GM21619 (cell line): Measurements from ENCODE around the gene RBFOX2.
"Not testable (repeated sequence)": the region's sequence is repeated elsewhere in the genome, so short reads cannot be mapped to it uniquely, and the experiment has no call there.

ENCODE experiments used
- ATAC-seq: cut with Tn5 transposase; IDR thresholded peaks from one replicate; pipeline ENCODE4 v1.9.1; 2021; ENCODE audit not compliant: unreplicated experiment

RBFOX2 gene

DNA sequence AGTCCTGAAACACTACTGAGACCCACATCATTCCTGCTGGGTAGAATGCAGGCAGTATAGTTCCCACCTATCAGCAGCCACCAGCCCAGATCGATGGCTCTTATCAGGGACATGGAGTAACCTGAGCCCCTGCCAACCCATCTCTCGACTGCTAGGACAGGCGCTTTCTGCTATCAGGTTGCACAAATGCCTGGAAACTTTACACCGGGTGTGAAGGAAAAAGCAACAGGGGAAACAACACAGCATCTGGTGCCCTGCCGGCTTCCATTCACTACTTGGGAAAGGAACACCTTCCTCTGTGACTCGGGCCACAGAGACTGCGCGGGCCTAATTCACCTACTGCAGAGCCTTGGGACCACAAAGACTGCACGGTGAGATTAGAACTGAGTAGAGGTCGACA, 18.5 kb downstream of the RBFOX2 start:
- ATAC-seq = no peak

DNA sequence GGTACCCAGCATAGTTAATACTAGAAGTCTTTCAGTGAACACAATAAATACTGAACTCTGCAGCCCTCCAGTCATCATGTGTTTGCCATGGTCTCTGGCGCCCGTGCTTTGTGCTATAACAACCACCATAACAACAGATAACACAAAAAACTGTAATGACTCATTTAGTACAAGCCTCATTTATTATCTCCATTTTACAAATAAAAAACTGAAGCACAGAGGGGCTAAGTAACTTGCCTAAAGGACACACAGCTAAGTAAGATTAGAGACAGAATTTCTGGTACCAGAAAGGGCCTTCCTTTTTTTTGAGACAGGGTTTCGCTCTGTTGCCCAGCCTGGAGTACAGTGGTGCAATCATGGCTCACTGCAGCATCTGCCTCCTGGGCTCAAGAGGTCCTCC, 19.5 kb downstream of the RBFOX2 start:
- no peak for ATAC-seq

DNA sequence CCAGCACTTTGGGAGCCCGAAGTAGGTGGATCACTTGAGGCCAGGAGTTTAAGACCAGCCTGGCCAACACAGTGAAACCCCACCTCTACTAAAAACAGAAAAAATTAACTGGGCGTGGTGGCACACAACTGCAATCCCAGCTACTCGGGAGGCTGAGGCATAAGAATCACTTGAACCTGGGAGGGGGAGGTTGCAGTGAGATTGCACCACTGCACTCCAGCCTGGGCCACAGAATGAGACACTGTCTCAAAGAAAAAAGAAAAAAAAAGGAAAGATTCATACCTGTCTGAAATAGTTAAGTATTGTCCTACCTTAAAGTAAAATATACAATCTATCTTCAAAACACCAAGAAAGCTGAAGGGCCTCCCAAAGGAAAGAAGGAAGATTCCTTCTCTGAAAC, 20.1 kb downstream of the RBFOX2 start:
- no peak for ATAC-seq

DNA sequence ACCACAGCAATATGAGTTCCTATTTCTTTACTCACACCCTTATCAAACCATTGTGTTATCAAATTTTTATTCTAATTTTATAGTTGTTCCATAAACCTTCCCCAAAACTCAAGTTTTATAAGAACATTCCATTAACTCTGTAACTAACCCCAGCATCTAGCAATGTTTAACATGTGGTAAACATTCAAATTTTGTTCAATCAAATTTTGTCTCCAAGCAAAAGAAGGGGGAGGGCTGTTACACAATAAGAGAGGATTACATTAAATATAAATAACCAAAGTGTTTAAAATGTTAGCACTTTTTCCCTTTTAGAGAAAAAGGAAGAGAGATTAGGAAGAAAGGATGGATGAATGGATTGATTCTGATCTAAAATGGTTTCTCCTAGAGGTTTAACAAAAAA, 20.5 kb downstream of the RBFOX2 start:
- no peak for ATAC-seq

DNA sequence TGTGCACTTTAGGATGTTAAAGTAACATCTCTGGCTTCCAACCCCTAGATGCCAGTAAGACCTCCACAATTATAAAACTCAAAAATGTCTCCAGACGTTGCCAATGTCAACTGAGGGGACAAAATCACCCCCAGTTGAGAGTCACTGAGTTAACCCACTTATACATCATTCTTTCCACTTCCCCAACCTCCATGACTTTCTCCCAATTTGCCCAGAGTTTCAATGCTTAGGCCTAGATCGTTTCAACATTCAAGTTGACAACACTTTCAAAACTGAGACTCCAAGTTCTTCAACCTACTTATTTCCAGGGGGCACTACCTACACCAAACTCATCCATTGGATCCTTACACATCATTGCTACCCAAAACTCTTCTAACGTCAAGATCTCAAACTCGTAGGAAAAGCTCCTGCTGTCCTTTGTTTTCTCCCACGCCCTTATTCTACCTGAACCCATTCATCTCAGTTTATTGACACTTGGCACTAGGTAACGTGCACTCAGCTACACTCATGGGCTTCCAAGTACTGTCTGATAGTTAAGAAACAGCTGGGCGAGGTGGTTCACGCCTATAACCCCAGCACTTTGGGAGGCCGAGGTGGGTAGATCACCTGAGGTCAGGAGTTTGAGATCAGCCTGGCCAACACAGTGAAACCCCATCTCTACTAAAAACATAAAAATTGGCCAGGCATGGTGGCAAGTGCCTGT, 24.5 kb downstream of the RBFOX2 start:
- ATAC-seq = no peak

DNA sequence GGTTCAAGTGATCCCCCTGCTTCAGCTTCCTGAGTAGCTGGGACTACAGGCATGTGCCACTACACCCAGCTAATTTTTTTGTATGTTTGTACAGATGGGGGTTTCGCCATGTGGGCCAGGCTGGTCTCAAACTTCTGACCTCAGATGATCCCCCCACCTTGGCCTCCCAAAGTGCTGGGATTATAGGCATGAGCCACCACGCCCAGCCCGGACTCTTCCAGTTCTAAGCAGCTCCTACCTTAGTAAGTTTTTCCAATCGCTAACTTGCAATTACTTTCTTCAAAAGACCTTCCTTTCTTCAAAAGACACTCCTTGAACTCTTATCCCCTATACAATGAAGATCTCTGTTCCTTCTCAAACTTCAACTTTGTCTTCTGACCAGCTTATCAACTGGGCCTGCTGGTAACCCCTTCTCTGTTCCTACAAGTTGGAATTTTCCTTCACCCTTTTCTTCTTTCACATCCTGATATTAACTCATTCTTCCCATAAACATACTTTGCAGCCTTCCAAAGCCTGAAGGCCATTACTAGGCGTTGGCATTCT, 25.8 kb downstream of the RBFOX2 start:
- no peak for ATAC-seq

DNA sequence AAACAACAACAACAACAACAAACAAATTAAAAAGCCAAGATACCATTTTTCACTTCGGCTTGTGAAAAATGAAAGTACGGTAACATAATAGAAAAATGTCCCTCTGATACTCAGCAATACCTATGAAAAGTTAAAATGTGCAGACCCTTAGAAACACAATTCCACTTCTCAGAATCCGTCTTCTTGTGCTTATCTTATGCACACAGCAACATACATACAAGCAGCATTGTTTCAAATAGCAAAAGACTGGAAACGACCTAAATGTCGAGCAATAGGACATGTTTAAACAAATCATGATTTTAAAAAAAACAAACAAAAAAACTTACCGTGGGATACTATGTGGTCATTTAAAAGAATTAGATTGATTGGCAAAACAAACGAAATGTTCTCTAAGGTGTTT, 26.5 kb downstream of the RBFOX2 start:
- ATAC-seq = no peak

DNA sequence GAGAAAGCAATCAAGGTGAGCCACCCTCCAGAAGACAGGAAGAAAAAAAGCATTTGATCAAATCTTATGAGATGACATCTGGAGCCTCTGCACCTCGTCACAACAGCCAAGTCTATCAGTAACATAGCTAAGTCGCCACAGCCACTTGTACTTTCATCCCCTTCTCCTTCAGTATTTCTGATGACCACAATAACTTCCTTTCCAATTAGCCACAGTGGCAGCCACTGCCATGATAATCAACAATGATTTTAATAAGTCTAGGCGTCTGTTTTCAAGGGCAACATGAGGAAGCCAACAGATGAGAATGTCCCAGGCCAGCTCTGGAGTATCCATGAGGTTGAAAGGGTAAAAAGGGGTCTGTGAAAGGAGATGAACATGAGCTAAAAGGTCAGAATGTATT, 29.9 kb downstream of the RBFOX2 start:
- no peak for ATAC-seq

DNA sequence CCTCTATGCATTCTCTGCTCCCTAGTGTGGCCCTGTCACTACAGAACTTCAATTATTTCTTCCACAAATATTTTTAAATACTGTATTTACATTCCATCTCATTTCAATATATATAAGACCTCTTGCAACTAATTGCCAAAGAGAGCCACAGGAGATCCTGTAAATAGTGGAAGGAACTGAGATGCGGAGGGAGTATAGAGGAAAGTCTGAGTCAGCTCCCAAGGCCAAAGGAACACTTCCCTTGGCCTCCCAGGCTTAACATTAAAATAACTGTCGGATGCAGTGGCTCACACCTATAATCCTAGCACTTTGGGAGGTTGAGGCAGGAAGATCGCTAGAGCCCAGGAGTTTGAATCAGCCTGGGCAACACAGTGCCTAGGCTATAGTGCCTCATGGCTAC, 31.2 kb downstream of the RBFOX2 start:
- ATAC-seq = no peak

DNA sequence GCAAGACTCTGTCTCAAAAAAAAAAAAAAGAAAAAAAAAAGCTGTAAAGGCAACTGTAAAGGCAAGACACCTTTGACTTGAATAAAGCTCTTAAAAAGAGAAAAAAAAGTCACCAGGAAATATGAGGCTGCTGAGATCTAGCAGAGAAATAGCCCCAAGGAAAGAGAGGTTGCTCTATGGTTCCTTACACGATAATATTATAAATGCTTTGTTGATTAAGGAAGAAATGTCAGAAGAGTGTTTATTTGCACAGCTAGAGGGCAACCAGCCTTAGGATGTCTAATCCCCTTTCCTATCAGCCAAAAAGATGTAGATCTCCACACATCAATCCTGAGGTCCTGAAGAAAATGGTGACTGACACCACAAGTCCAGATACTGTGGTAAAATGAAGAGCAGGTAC, 32.0 kb downstream of the RBFOX2 start:
- no peak for ATAC-seq

DNA sequence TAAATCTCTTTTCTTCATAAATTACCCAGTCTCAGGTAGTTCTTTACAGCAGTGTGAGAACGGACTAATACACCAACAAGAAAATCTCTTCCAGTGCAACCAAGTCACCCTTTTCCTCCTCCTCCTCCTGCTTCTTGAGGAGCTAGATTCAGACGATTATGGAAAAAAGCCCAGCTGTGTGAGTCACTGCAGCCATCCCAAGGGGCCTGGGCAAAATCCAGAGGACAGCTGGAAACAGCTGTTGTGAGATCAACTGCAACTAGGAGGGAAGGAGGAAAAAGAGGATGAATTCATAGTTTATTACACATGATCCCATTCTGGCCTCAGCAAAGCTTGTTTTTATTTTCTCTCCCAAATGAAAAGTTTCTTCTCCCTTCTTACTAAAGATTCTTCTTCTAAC, 32.9 kb downstream of the RBFOX2 start:
- ATAC-seq = no peak

DNA sequence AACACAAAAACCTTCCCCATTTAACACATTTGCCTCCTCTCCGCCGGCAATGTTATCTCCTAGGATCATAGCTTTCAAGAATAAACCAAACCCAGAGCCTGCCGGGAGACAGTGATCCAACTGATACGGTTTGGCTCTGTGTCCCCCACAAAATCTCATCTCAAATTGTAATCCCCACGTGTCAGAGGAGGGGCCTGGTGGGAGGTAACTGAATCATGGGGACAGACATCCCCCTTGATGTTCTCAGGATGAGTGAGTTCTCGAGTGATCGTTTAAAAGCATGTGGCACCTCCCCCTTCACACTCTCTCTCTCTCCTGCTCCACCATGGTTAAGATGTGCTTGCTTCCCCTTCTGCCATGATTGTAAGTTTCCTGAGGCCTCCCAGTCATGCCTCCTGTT, 33.3 kb downstream of the RBFOX2 start:
- no peak for ATAC-seq

DNA sequence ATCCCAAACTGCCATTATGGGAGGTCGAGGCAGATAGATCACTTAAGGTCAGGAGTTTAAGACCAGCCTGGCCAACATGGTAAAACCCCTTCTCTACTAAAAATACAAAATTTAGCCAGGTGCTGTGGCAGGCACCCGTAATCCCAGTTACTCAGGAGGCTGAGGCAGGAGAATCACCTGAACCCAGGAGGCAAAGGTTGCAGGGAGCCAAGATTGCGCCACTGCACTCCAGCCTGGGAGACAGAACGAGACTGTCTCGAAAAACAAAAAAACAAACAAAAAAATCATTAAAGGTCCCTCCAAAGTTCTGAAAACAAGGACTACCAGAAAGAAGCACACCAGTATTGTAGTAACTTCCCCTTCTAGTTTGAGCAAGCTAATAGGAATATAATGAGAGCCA, 34.9 kb downstream of the RBFOX2 start:
- ATAC-seq = not testable (repeated sequence)

DNA sequence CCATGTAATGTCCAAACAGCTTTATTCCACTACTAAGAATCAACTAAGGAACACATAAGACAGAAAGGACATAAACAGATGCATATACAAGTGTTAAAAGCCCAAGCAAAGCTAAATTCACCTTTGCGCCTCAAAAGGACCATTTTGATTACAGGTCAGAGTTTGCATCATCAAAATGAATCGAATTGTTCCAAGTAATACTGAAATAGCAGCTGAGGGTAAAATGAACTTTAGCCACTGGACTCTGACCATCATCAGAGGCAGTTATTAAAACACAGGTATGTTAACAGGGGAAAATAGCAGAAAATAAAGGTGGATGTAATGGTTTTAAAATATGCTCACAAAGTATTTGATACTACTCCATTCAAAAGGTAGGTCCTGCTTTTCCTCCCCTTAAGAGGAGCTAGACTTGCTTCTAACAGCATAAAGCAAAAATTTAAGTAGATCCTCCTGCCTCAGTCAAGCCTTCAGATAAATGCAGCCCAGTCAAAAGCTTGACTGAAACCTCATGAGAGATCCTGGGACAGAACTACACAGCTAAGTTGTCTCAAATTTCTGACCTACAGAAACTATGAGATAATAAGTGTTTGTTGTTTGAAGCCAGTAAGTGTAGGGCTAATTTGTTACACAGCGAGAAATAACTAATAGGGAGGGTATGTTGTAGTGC, 35.4 kb downstream of the RBFOX2 start:
- no peak for ATAC-seq

DNA sequence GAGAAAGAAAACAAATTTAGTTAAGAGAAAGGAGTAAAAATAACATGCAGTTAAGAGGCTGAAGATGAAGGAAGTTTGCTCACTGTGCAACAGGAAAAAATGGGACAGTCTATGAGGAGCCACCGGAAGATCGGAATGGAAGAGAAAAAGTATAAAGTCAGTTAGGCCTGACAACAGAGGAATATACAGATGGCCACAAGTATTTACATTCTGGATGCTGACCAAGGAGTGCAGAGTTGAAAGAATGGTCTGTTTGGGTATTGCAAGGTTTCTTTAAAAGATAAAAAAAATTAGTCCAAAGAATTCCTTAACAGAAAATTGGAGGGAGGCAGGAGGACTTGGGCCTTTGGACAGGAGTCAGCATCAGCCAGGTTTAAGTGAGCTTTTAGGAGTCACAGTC, 37.5 kb downstream of the RBFOX2 start:
- ATAC-seq = no peak

DNA sequence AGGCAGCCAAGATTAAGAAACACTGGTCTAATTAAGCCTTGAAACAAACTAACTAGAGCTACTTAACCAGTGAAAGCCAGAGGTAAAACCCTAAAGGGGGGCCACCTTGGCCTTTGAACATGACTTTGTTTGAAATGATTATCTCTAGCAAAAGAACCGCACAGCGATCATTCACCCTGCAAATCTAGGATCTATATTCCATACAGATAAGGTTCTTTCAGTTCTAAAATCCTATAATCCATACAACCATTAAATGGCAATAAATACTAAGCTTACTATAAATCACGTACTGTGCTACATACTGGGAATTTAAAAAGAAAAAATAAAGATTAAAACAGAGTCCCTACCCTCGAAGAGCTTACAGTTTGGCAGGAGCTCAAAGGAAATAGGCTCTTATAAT, 40.6 kb downstream of the RBFOX2 start:
- no peak for ATAC-seq

DNA sequence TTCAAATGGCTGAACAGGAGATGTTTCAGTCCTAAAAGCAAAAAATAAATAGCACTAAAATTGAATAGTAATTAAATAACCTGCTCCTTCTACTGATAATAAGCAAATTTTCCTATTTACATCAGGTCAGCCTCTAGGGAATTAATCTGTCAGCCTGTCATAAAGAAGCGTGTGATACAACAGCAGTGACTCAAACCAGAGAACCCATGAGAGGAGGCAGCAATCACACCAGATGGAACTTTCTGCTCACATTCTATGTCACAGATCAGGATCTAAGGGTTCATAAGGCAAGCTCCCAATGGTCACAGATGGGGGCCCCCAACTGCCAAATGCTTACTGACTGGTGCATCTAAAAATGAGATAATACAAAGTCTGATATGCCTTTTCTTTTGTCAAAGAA, 41.1 kb downstream of the RBFOX2 start:
- ATAC-seq = no peak

DNA sequence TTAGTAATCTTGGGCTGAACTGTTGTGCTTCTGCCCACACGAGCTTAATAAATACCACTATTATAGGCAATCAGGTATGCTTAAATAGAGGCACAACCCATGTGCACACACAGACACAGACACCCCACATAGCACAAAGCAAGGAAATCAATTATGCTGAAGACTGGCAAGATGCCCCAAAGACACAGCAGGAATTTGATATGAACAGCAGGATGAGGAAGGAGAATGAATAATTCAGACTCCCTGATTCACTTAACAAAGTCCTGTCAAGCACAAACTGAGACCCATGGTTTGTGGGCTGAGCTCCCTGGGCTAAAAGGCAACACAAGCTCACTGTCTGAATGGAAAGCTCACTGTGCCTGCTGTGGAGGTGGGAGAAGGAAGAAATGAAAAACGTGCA, 42.5 kb downstream of the RBFOX2 start:
- no peak for ATAC-seq

DNA sequence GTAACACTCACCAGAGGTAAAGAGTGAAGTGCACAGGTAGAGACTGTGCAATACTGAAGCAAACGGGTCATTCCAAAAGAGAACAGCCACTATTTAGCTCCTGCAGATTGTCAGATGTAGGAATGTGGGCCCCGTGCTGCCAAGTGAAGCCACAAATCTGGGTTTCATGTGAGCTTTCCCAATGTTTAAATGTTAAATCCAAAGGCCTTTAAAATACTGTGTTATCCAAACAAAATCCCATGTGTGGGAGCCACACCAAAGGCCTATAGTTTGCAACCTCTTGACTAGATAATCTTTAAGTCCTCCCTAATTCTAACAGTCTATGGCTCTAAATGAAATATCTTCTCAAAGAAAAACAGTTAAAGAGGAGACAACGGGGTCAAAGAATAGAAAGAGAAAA, 43.3 kb downstream of the RBFOX2 start:
- ATAC-seq = no peak

DNA sequence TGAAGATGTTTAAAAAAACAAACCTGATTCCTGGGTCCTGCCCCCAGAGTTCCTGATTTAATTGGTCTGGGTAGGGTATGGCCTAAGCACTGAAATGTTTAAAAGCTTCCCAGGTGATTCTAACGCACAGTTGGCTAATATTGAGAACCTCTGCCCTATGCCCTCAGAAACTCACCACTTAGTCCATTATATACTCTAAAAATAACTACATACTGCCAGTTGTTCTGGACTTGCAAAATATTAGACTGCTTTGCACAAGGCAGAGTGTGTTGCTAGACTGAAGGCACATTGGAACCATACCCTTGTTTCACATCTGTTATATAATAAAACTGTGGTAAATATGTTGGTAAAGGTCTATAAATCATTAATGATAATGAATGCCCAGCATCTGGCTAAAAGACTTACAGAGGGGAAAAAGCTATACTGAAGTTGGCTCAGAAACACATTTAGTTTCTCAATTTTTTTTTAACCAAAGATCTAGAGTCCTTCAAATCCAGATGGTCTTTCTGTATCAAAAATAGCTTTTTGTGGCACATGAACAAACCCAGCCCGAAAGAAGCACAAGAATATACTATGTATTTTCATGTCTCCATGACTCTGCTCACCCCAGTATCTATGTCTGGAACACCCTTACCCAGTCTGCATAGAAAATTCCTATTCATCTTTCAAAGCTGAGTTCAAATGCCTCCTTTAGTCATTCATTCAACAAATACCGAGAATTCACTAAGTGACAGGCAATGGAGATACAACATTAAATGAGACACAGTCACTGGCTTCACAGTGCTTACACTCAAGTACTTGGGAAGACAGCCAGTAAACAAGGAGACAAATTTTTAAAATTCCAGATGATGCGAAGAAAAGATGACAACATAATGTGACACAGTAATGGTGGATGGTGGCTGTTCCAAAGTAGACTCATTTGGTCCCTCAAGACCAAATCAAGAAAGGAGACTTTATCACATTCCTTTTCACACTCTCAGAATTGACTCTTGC, 44.1 kb downstream of the RBFOX2 start:
- no peak for ATAC-seq

DNA sequence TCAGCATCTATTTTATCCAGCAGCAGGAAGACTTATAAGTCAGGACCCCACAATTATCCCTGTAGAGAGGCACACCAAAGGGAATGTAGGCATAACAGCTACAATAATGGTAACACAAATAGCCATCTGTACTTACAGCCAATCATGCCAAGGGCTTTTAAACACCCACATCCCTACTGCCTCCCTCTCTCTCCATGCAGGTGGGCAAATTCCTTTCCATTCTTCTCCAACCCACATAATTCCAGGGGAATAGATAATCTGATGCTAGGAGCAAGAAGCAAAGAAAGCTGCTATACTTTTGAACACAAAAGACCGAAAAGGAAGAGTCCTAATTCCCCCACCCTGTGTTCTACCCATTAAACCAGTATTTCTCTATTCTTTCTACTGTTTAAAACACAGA, 46.7 kb downstream of the RBFOX2 start:
- no peak for ATAC-seq

DNA sequence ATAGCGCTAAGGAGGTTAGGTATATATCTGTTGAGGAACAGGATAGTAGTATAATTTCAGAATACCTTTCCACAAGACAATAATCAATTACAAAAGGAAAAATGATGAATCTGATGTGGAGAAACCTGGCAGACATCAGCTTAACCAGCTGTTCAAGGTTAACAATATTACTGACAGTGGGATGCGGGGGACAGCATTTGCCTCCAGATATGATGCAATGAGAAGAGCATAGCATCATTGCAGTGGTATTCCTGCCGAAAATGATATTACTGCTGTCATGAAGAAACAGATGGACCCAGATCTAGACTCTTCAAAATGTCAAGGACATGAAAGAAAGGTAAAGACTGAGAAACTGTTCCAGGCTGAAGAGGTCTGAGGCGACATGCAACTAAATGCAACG, 49.7 kb downstream of the RBFOX2 start:
- ATAC-seq = no peak
